K562 (cell line): Measurements from ENCODE around the gene LBHD1. TPM values are rescaled to one million over a fixed set of nuclear protein-coding genes. Genes with fewer than 3 reads are reported as not detected.

Experiments used
- CHD1 ChIP-seq: fragments of 200-600 bp; sonication (generic); IDR thresholded peaks from one replicate; pipeline ENCODE4 v1.6.1; 2012; ENCODE audit warnings: mild to moderate bottlenecking, moderate library complexity, low read length, inconsistent platforms
- ELF1 ChIP-seq: fragments of 200-800 bp; sonication (Bioruptor generic); IDR thresholded peaks from 2 replicates; pipeline ENCODE4 v1.6.1; 2016; ENCODE audit warnings: missing genetic modification characterization, missing compliant biosample characterization
- FOXM1 ChIP-seq, 2 experiments: fragments of 450-650 bp in 1 of 2; sonication (generic) in 1 of 2; formaldehyde crosslinking in 1 of 2; IDR thresholded peaks; 2 replicates each; pipeline versions ENCODE4 v1.6.1 to v1.9.0; 2017 to 2022; ENCODE audit warnings: low read depth in 2 of 2, mild to moderate bottlenecking in 2 of 2, missing genetic modification reagents in 1 of 2, moderate library complexity in 1 of 2
- JUN ChIP-seq, 2 experiments: sonication (generic) in 1 of 2; formaldehyde crosslinking in 1 of 2; IDR thresholded peaks; 2 replicates each; pipeline versions ENCODE4 v1.6.1 to v1.8.0; 2012 to 2022; ENCODE audit warnings: borderline replicate concordance in 2 of 2, mild to moderate bottlenecking in 2 of 2, improper control_type of control experiment in 1 of 2, low read depth in 1 of 2, low read length in 1 of 2, missing genetic modification reagents in 1 of 2
- JUND ChIP-seq, 2 experiments: IDR thresholded peaks; 2 replicates in 1 of 2; 3 replicates in 1 of 2; pipeline ENCODE4 v1.6.1; 2011; ENCODE audit warnings: borderline replicate concordance in 2 of 2, low read depth in 2 of 2, low read length in 2 of 2, improper control_type of control experiment in 1 of 2, missing biosample characterization in 1 of 2, missing genetic modification characterization in 1 of 2, missing genetic modification reagents in 1 of 2
- MEF2A ChIP-seq: IDR thresholded peaks from 2 replicates; pipeline ENCODE4 v1.6.1; 2011; ENCODE audit warnings: low read depth, mild to moderate bottlenecking, low read length, moderate library complexity; ENCODE audit not compliant: control insufficient read depth
- MYC ChIP-seq, 2 experiments: fragments of 250-450 bp in 1 of 2; sonication (Bioruptor Pico) in 1 of 2; IDR thresholded peaks; 2 replicates each; pipeline versions ENCODE4 v1.5.1 to v1.6.1; 2012 to 2021; ENCODE audit warnings: low read depth in 2 of 2, borderline replicate concordance in 1 of 2, improper control_type of control experiment in 1 of 2, low read length in 1 of 2, mild to moderate bottlenecking in 1 of 2, moderate library complexity in 1 of 2
- NBN ChIP-seq: fragments of 450-650 bp; IDR thresholded peaks from 2 replicates; pipeline ENCODE4 v1.6.1; 2016; ENCODE audit warnings: low read depth, mild to moderate bottlenecking
- NFRKB ChIP-seq: fragments of 450-650 bp; IDR thresholded peaks from 2 replicates; pipeline ENCODE4 v1.6.1; 2016; ENCODE audit warnings: low read depth
- PRDM10 ChIP-seq: fragments of 450-650 bp; IDR thresholded peaks from 2 replicates; pipeline ENCODE4 v1.6.1; 2018; ENCODE audit not compliant: partially characterized antibody
- PTBP1 ChIP-seq: fragments of 200-400 bp; formaldehyde crosslinking; IDR thresholded peaks from 2 replicates; pipeline ENCODE4 v1.6.1; 2017; ENCODE audit warnings: low read depth, low read length
- SIN3B ChIP-seq: fragments of 450-650 bp; IDR thresholded peaks from 2 replicates; pipeline ENCODE4 v1.6.1; 2017; ENCODE audit warnings: low read depth, mild to moderate bottlenecking, moderate library complexity
- ZBTB5 ChIP-seq: fragments of 450-650 bp; IDR thresholded peaks from 2 replicates; pipeline ENCODE4 v1.6.1; 2017; ENCODE audit warnings: antibody characterized with exemption
- ZBTB9 ChIP-seq: fragments of 450-650 bp; formaldehyde crosslinking; IDR thresholded peaks from 2 replicates; pipeline ENCODE4 v1.4.0; 2020; ENCODE audit warnings: mild to moderate bottlenecking, moderate library complexity
- ZNF165 ChIP-seq: fragments of 250-450 bp; sonication (Bioruptor Pico); IDR thresholded peaks from 2 replicates; pipeline ENCODE4 v1.4.0; 2020; ENCODE audit warnings: borderline replicate concordance
- ZNF24 ChIP-seq: fragments of 450-650 bp; IDR thresholded peaks from 2 replicates; pipeline ENCODE4 v1.6.1; 2016
- ZNF76 ChIP-seq: fragments of 250-450 bp; sonication (Bioruptor Pico); IDR thresholded peaks from 2 replicates; pipeline ENCODE4 v1.4.0; 2020; ENCODE audit warnings: mild to moderate bottlenecking, moderate library complexity, borderline replicate concordance
- ZSCAN29 ChIP-seq: fragments of 450-650 bp; IDR thresholded peaks from 2 replicates; pipeline ENCODE4 v1.6.1; 2017
- polyA plus RNA-seq, 8 experiments: library from polyadenylated mRNA; depleted of rRNA in 4 of 8; stranded (reverse) in 5 of 8; unstranded in 3 of 8; fragments of >200 nt; fragmentation: Nextera tagmentation in 2 of 8; fragmentation: Illumina TruSeq in 1 of 8; extraction: Ambion mirVana in 2 of 8; extraction: Trizol in 1 of 8; gene quantifications; 2 replicates each; pipeline versions ENCODE4 v1.2.1 to v1.2.3, GENCODE V29; 2011 to 2014; ENCODE audit warnings: inconsistent platforms in 1 of 8, missing spikeins in 1 of 8
- total RNA-seq, 7 experiments: library from RNA; depleted of rRNA in 6 of 7; stranded (reverse); fragments of >200 nt in 6 of 7; fragmentation: Illumina TruSeq in 2 of 7; extraction: Trizol in 2 of 7; gene quantifications; 2 replicates each; pipeline versions ENCODE4 v1.2.1 to v1.2.3, GENCODE V29; 2011 to 2021; ENCODE audit warnings: low replicate concordance in 1 of 7

Gene LBHD1
- total and polyA plus RNA-seq, 9 of the 15 experiments (the other 6 are each of a cell fraction or from before 2014, with no cell fraction given), result 2.6 to 28.0 (median 12.5) TPM

- TF ChIP-seq ZBTB9 (peak; percentile 57; the same call in 1 of the 2 replicates), ZNF24 (peak; percentile 89), MYC (IDR thresholded peaks at IDR 0.05; ENCODE audit: low read depth, low read length) (peak; percentile 92), MYC (CRISPR knock-in tag; IDR thresholded peaks at IDR 0.05; ENCODE audit: borderline replicate concordance, low read depth) (peak; percentile 74; the same call in 1 of the 2 replicates), NFRKB (peak; percentile 83), SIN3B (0 out of 2 replicates have a peak, but pooled peaks have one; percentile 9), PTBP1 (peak; percentile 1; the same call in 1 of the 2 replicates), JUN (IDR thresholded peaks at IDR 0.05; ENCODE audit: borderline replicate concordance, low read depth, low read length) (peak; percentile 18; the same call in 1 of the 2 replicates), JUN (CRISPR knock-in tag; IDR thresholded peaks at IDR 0.05; ENCODE audit: borderline replicate concordance) (peak; percentile 83; the same call in 1 of the 2 replicates), ZNF76 (CRISPR knock-in tag) (no peak), FOXM1 (IDR thresholded peaks at IDR 0.05; ENCODE audit: low read depth) (no peak), FOXM1 (CRISPR knock-in tag; IDR thresholded peaks at IDR 0.05; ENCODE audit: low read depth) (peak; percentile 88; the same call in 1 of the 2 replicates), CHD1 (peak; percentile 92), MEF2A (no peak), NBN (no peak; the same call in 1 of the 2 replicates), ZBTB5 (peak; percentile 79), JUND (IDR thresholded peaks at IDR 0.05; ENCODE audit: borderline replicate concordance, low read depth, low read length) (no peak), JUND (tag; IDR thresholded peaks at IDR 0.05; ENCODE audit: borderline replicate concordance, low read depth, low read length) (peak; percentile 3; the same call in 1 of the 3 replicates), PRDM10 (peak; percentile 56), ZNF165 (no peak; the same call in 1 of the 2 replicates), ELF1 (tag) (peak; percentile 88), ZSCAN29 (0 out of 2 replicates have a peak, but pooled peaks have one; percentile 12)
Measured at GRCh38 chr11:62671608-62672389, at the start of gene LBHD1, which contains the start of gene UQCC3 (continued).
